Activated T-cell treated with anti-CD3 and anti-CD28 coated beads for 24 hours (primary cell): ENCODE data around the gene PRKAG1.

Source experiments
- DNase-seq: peaks from one replicate; pipeline ENCODE4 v3.0.0-alpha.2; 2020; ENCODE audit warnings: low read depth

PRKAG1 gene

DNA sequence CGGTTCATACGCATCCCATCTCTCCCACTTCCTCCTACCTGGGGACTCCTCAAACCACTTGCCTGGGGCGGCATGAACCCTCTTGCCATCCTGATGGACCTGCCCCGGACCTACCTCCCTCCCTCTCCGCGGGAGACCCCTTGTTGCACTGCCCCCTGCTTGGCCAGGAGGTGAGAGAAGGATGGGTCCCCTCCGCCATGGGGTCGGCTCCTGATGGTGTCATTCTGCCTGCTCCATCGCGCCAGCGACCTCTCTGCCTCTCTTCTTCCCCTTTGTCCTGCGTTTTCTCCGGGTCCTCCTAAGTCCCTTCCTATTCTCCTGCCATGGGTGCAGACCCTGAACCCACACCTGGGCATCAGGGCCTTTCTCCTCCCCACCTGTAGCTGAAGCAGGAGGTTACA is 36.8 kb downstream of the PRKAG1 start:
- no peak for DNase-seq

DNA sequence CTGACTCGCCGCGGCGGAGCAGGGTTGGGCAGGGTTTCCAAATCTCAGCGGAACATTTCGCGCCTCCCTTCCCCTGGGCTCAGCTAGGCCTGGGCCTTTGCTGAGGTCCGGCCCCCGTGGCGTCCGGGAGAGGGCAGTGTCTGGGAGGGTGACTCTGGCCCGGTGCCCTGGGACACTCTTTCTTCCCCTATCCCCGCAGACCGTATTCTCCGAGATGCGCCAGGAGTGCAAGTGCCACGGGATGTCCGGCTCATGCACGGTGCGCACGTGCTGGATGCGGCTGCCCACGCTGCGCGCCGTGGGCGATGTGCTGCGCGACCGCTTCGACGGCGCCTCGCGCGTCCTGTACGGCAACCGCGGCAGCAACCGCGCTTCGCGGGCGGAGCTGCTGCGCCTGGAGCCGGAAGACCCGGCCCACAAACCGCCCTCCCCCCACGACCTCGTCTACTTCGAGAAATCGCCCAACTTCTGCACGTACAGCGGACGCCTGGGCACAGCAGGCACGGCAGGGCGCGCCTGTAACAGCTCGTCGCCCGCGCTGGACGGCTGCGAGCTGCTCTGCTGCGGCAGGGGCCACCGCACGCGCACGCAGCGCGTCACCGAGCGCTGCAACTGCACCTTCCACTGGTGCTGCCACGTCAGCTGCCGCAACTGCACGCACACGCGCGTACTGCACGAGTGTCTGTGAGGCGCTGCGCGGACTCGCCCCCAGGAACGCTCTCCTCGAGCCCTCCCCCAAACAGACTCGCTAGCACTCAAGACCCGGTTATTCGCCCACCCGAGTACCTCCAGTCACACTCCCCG is 37.4 kb downstream of the PRKAG1 start:
- DNase-seq: no peak

DNA sequence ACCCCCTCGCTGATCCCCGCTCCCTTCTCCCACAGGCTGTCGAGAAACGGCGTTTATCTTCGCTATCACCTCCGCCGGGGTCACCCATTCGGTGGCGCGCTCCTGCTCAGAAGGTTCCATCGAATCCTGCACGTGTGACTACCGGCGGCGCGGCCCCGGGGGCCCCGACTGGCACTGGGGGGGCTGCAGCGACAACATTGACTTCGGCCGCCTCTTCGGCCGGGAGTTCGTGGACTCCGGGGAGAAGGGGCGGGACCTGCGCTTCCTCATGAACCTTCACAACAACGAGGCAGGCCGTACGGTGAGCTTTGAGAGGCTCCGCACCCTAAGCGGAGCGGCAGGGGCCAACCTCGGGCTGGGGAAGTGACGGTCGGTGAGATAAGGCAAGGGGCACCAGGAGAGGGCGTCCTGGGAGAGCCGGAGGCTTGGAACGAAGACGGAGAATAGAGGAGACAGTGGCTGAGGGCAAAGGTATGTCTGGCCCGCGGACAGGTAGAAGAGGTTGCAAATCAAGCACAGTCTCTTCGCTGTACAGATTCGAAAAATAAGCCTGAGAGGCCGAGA is 38.1 kb downstream of the PRKAG1 start:
- no peak for DNase-seq

DNA sequence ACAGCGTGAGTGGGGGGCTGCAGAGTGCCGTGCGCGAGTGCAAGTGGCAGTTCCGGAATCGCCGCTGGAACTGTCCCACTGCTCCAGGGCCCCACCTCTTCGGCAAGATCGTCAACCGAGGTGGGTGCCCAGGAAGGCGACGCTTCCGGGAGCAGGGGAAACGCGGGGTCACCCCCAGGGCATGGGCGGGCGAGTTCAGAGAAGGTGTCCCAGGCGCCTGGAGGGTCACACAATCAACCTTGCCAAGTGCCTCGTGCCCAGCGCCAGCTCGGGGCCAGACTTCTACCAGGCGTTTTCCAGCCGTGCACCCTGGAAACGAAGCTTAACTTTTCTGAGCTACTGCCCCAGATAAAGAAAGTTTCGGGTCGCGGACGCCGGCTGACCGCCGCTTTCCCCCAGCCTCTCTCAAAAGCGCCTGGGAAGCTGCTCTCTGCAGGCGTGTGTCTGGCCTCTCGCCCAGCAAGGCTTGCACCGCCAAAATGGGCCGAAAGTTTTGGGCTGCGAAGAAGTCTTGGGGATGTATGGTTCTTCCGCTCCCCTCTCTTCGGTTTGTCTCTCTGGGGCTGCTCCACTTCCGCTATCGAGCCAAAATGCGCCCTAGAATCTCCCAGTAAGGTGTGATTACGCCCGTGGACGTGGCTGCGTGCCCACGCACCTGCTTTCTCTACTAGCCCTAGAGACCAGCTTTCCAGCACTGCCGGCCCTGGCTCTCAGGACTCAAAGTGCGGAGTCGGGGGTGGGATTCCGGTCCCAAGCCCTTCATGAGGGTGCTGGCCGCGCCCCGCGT is 38.8 kb downstream of the PRKAG1 start:
- DNase-seq: no peak

DNA sequence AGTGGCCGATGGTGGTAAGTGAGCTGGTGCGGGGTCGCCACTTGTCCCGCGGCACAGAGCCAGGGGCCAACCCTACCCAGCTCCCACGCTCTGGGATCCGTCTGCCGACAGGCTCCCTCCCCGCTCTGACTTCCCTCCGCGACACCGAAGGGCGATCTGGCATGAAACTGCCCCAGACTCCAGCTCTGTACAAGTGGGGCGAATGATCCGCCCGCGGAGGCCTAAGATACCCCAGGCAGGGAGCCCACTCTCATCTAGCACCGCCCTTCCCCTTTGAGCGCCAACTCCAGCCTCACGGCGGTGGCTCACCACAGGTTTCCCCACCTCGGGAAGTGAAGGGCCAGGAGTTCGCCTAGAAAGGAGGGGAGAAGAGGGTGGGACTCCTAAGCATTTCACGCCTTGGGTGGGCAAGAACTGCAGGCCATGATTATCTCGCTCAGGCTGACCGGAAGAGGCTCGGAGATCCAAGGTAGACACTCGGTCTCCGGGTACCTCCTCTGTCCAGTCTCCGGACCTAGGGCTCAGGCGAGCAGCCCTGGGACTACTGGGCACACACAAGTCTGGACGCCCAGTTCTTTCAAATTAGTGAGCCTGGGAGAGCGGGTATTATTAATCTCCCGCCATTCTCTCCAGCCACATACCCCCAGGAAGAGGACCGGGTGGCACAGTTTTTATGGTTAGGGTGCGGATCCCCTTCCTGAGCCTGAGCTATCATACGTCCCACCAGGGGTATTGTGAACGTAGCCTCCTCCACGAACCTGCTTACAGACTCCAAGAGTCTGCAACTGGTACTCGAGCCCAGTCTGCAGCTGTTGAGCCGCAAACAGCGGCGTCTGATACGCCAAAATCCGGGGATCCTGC is 39.6 kb downstream of the PRKAG1 start:
- DNase-seq: no peak

DNA sequence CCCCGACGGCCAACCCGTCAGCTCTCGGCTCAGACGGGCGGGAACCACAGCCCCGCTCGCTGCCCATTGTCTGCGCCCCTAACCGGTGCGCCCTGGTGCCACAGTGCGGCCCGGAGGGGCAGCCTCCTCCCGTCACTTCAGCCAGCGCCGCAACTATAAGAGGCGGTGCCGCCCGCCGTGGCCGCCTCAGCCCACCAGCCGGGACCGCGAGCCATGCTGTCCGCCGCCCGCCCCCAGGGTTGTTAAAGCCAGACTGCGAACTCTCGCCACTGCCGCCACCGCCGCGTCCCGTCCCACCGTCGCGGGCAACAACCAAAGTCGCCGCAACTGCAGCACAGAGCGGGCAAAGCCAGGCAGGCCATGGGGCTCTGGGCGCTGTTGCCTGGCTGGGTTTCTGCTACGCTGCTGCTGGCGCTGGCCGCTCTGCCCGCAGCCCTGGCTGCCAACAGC is 40.3 kb downstream of the PRKAG1 start, which contains the start of gene WNT1:
Gene WNT1 (plus strand): TSS at position 32 of the 450 bp plus-strand sequence. CDS start 329 bp downstream, at position 361.
- DNase-seq: no peak

DNA sequence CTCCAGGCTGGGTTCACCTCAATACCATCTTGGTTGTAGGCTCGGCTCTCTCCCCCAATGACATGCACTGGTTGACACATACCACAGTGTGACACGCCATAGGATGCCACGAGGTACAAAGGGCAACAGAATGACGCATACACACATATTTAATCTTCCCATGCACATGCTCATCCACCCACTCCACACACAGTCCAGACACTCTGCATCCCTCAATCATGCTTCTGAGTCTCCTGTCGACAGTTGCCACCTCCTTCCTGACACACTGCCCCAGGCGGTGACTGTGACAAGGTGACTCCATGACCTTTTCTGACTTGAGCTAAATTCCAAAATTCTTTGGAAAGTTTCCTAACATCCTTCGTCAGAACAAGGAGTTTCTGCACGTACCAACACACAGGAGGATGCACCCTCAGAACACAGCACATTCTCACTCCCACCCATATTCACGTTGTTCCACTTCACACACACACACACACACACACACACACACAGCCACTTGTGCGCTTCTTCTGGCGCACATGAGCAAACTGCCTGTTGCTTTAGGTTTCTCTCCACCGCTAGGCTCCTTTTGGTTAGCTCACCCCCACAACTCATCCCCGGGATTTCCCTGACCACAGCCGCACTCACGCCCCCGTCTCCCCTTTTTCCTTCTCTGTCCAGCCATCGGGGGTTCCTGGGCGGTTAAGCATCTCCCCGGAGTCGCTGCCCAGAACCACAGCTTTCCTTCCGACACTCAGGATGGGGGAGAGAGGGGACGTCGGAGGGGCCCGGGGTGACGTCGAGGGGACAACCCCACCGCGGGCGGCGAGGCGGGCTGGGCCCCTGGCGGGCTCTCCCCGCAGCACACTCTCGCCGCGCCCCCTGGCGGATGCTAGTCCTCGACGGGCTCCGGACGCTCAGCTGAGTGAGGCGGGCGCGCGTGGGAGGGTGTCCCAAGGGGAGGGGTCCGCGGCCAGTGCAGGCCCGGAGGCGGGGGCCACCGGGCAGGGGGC is 41.0 kb downstream of the PRKAG1 start:
- peak; percentile 65 for DNase-seq

DNA sequence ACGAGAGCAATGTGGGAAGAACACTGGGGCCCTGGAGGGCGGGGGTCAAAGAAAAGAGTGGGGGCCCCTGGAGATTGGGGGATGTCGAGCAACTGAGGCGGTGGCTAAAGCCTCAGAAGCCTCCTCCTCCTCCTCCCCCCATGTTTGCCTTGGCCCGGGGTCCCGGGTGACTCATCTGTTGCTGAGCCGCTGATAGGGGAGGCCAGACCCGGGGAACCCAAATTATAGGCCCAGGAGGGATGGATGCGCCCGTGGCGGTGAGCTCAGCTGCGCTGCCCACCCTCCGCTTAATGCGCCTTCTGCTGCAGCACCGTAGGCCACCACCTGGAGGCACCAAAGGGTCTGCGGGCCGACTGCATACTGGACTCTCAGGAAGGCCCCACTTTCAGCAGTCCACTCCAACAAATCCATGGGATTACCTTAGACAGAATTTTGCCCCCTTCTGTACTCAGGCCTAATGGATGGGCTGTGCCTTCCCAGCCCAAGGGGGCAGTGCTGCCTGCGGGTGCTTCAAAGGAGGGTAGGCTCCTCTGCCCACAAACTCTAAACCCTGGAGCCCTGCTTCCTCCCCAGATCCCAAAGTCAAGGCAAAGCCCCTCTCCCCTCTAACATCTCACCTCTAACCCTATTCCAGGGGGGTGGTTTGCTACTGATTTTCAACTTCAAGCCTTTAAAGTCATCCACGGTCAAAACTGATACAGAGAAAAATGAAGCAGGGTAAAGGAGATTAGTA is 44.5 kb downstream of the PRKAG1 start:
- no peak for DNase-seq

DNA sequence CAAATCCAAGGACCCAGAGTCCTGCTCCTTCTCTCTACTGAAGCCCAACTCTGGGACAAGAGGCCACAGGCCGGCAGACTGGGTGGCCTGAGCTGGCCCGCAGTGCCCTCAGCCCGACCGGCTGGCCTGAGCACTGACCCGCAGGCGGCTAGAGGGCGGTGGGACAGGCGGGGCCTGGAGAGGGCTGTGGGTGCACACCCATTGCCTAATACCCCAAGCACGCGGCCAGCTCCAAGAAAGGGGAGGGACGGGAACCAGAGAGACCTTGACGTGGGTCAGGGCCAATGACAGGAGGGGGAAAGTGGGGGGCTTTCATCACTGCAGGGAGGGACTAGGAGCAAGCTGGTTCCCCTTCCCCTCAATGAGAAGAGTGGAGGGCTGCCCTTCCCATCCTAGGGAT is 45.0 kb downstream of the PRKAG1 start:
- DNase-seq: no peak

DNA sequence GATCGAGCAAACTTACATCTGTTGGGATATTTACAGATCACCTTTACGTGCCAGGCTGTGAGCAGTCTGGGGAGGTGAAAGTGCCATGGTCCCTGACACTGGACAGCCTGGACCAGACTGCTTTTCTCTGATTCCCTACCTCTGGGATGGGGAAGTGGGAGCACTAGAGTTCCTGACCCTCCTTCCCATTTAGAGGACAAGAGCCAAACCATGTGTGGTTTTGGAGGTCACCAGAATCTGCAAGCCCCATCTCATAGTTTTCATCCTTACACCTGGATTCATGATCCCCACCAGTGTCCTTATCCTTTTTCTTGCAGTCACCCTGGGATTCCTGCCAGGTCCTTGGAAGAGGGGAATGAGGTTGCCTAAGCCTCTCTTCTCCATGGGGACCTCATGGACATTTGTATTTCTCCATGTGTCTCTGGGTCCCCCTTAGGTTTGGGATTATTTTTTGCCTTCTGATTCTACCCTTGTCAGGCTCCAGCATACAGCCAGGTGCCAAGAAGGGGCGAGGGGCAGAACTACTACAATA is 45.6 kb downstream of the PRKAG1 start:
- no peak for DNase-seq

DNA sequence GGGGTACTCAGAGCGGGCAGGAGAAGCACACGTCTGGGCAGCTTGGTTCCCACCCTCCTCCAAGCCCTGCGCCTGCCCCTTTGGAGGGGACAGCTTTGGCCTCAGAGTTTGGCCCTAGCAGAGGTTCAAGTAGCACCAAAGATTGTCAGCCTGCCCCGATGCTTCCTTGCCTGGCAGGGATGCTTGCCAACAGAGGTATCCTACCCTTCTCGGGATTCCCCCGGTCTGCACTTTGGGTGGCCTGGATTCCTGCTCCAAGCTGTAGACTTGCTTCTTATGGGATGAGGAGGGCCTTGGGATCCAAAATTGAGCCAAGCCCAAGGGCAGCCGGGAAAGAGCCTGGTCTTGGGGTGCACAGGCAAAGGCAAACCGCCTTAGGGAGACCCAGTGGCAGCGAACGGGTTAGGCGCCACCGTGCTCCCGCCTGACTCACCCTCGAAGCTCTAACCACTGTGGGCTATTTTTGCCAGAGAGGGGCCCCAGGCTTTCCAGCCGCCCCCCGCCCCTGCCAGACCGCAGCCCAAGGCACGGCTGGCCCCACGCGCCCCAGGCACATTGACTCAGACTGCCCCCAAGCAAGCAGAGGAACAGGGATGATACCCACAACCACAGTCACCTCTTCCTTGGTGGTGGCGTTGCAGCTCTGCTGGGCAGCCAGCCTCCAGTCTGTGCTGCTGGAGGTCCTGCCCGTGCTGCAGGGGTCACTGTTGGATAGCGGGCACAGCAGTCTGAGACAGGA is 46.2 kb downstream of the PRKAG1 start:
- no peak for DNase-seq

DNA sequence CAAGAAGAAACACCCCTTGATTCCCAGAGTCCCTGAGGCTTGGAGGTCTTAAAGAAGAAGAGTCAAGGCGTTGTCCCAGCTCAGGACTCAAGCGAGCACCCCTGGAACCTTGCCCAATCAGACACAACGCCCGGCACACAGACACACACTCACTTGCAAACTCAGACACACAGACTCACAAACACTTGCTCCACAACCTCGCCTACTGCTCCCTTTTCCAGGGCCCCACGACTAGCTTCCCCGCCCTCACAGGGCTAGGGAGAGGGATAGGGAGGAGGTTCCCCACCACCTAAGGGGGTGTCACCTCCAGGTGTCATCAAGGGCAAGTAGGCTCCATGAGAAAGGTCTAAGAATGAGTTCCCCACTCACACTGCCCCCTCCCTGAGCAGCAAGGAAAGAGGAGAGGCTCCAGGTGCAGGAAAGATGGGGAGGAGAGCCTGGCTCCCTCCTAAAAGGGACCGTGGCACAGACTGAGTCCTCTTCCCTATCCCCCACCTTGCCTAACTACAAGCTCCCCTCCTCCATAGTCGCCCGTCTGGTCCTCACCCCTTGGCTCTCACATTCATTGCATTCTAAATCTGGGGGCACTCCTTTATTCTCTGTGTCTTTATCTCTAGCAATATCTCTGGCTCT is 47.8 kb downstream of the PRKAG1 start:
- DNase-seq: no peak

DNA sequence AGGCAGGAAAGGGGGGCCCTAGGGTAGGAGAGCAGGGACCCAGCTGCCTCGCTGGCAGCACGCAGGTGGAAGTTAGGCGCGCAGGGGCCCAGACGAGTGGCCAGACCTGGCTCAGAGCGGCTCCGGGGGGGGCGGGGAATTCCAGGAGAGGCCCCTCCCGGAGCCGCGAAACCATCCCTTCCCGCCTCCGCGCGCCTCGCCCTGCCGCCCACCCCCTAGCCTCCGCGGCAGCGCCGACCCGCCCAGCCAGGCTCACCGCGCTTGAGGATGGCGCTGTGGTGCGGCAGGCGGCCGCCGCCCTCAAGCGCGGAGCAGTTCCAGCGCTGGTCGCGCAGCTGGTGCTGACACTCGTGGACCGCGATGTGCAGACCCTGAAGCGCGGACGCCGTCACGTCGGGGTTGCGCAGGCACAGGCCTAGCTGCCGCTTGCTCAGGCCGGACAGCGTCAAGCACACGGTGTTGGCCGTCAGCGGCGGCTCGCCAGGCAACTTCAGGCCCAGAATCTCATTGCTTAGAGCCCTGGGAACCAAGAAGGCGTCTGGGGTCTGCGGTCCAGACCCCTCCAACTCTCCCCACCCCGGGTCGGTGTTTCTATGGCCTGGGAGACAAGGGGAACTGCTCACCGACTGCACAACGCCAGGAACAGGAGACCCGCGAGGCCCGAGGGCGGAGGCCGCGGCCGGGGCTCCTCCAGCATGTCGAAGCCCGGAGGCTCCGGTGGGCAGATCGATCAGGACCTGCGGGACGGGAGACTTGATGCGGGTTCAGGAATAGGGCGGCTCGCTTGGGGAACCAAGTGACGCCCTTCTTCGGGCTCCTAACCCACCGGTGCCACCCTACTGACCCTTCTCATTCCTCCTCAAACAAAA is 48.5 kb downstream of the PRKAG1 start:
- no peak for DNase-seq

DNA sequence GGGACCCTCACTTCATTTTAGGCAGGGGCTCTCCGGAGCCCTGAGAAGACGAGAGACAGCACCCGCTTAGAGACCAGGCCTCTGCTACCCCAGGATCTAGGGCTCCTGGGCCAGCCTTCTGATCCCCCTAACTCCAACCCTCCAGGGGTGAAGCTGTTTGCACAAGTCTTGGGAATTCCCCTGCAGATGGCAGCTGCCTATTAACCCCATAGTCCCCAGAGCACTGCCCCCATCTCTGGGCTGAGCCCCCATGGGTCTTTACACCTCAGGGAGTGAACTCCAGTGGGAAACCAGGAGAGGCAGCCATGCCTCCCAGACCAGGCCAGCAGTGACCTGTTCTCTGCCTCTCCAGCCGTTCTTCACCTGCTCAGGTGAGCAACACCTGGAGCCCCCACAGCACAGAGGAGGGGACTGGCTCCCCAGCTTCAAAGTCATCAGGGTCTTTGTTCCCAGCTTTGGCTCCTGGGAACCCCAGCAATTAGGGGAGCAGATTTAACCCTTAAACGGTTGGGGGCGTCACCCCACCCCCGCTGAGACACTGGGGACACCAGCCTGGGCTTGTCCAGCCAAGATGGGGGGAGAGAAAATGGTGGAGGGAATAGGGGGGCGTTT is 49.3 kb downstream of the PRKAG1 start:
- DNase-seq: no peak

DNA sequence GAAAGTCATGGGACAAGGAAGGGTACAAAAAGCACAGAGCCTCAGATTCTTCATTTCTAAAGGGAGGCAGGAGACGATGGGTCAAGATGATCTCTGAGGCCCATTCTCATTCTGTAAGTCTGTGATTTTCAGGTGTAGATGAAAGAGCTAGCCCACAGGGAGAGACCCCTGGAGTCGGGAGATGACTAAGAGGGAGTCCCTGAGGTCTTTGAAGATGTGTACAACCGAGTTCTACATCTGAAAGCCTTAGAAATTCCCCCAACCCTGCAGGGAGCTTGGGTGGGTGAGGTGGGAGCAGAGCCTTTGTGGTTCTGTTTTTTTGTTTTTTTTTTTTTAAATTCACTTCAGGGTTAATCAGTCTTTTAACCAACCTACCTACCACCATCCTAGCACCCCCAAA is 50.1 kb downstream of the PRKAG1 start:
- no peak for DNase-seq

DNA sequence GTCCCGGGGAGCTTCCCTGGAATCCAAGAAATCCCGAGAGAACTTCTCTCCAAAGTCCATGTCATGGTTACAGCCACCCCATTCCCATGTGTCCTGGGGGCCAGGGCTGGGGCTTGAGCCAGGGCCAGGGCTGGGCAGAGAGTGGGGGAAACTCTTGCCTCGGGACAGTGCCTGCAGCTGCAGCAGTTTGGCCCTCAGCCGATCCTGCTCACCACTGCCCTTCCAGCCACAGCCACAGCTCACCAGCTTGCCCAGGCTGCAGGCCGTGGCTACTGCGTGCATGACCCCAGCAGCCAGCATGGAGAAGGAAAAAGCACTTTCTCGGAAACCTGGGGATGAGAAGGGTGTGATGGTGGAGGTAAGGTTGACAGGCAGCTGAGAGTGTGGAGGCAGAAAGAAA is 50.6 kb downstream of the PRKAG1 start:
- no peak for DNase-seq
